Glutamatergic neuron (in vitro differentiated cells): Measurements from ENCODE around the gene KRTAP6-3. TPM values are rescaled to one million over a fixed set of nuclear protein-coding genes. Genes with fewer than 3 reads are reported as not detected.

Source experiments
- DNase-seq: peaks from one replicate; pipeline ENCODE4 v3.0.0; 2022
- H3K27ac Mint-ChIP-seq: one replicate; pipeline ENCODE4 v1.8.0; 2020; ENCODE audit warnings: mild to moderate bottlenecking, mixed read lengths, inconsistent platforms; ENCODE audit not compliant: unreplicated experiment
- H3K27me3 Mint-ChIP-seq: one replicate; pipeline ENCODE4 v1.8.0; 2020; ENCODE audit warnings: mild to moderate bottlenecking, moderate library complexity, mixed read lengths, inconsistent platforms; ENCODE audit not compliant: unreplicated experiment
- H3K36me3 Mint-ChIP-seq: one replicate; pipeline ENCODE4 v1.8.0; 2020; ENCODE audit warnings: mild to moderate bottlenecking, mixed read lengths, inconsistent platforms; ENCODE audit not compliant: unreplicated experiment
- H3K4me1 Mint-ChIP-seq: one replicate; pipeline ENCODE4 v1.8.0; 2020; ENCODE audit warnings: mild to moderate bottlenecking, low read depth, mixed read lengths, inconsistent platforms; ENCODE audit not compliant: unreplicated experiment
- H3K4me3 Mint-ChIP-seq: one replicate; pipeline ENCODE4 v1.8.0; 2020; ENCODE audit warnings: mild to moderate bottlenecking, mixed read lengths, inconsistent platforms; ENCODE audit not compliant: unreplicated experiment
- H3K9me3 Mint-ChIP-seq: one replicate; pipeline ENCODE4 v1.8.0; 2020; ENCODE audit warnings: mild to moderate bottlenecking, moderate library complexity, mixed read lengths, inconsistent platforms; ENCODE audit not compliant: unreplicated experiment
- CTCF ChIP-seq: fragments of 200-600 bp; sonication (generic); IDR thresholded peaks from one replicate; pipeline ENCODE4 v1.5.0; 2021; ENCODE audit not compliant: partially characterized antibody, unreplicated experiment
- total RNA-seq: library from RNA; stranded (reverse); fragmentation: NEBNext Ultra II Directional; extraction: Animal tissue kit (Norgen Biotek cat#: 25700); gene quantifications from one replicate; pipeline ENCODE4 v1.2.1, GENCODE V29; 2021; ENCODE audit not compliant: unreplicated experiment

KRTAP6-3 gene
- total RNA-seq, 1 donor from 2014 or later: not detected

- H3K27me3 Mint-ChIP-seq: peaks cover 2% of the 10 kb centered on the region
- no peak overlapping the region for H3K4me3 Mint-ChIP-seq
- H3K36me3 Mint-ChIP-seq: peaks cover 14% of the 10 kb centered on the region
- no peak overlapping the region for H3K27ac Mint-ChIP-seq
- no peak for DNase-seq
- no peak for TF ChIP-seq CTCF
- peaks cover 2% of the 10 kb centered on the region for H3K9me3 Mint-ChIP-seq
- H3K4me1 Mint-ChIP-seq: no peaks in the 10 kb centered on the region
Measured at GRCh38 chr21:30629200-30629599, 37.0 kb downstream of the KRTAP6-3 start.

GRCh38 chr21:30634906-30635305, 42.7 kb downstream of the KRTAP6-3 start, which contains the start of gene KRTAP20-2:
TSS of gene KRTAP20-2 (plus strand) at chr21:30635206. CDS start at chr21:30635264, 58 bp downstream.
- no peak for TF ChIP-seq CTCF
- Mint-ChIP-seq H3K27me3 (no peaks in the 10 kb centered on the region), H3K36me3 (no peaks in the 10 kb centered on the region), H3K27ac (no peak within 1 kb of the TSS), H3K4me3 (no peak within 1 kb of the TSS), H3K9me3 (no peaks in the 10 kb centered on the region), H3K4me1 (no peaks in the 10 kb centered on the region)
- no peak for DNase-seq

GRCh38 chr21:30638686-30639085, 46.4 kb downstream of the KRTAP6-3 start:
- Mint-ChIP-seq H3K27ac (no peak overlapping the region), H3K4me1 (no peaks in the 10 kb centered on the region), H3K9me3 (no peaks in the 10 kb centered on the region), H3K36me3 (no peaks in the 10 kb centered on the region), H3K27me3 (no peaks in the 10 kb centered on the region), H3K4me3 (no peak overlapping the region)
- no peak for DNase-seq
- no peak for TF ChIP-seq CTCF

GRCh38 chr21:30642564-30642963, 50.3 kb downstream of the KRTAP6-3 start, which contains the start of gene KRTAP20-3:
TSS of gene KRTAP20-3 (plus strand) at chr21:30642864.
- DNase-seq: no peak
- Mint-ChIP-seq H3K9me3 (no peaks in the 10 kb centered on the region), H3K4me1 (no peaks in the 10 kb centered on the region), H3K27ac (no peak within 1 kb of the TSS), H3K4me3 (no peak within 1 kb of the TSS), H3K36me3 (no peaks in the 10 kb centered on the region), H3K27me3 (no peaks in the 10 kb centered on the region)
- TF ChIP-seq CTCF: no peak

Other genes starting within 250 kb of the KRTAP6-3 start
- gene KRTAP23-1, start 243.8 kb upstream of the KRTAP6-3 start, total RNA-seq: not detected
- not detected for gene KRTAP13-2, start 220.2 kb upstream of the KRTAP6-3 start, total RNA-seq
- gene KRTAP13-1, start 196.4 kb upstream of the KRTAP6-3 start, total RNA-seq: not detected
- not detected for gene KRTAP13-3, start 166.5 kb upstream of the KRTAP6-3 start, total RNA-seq
- gene KRTAP13-4, start 162.2 kb upstream of the KRTAP6-3 start, total RNA-seq: not detected
- gene KRTAP15-1, start 152.2 kb upstream of the KRTAP6-3 start, total RNA-seq: not detected
- gene KRTAP19-1, start 112.1 kb upstream of the KRTAP6-3 start, total RNA-seq: not detected
- not detected for gene KRTAP19-2, start 105.0 kb upstream of the KRTAP6-3 start, total RNA-seq
- not detected for gene KRTAP19-3, start 100.4 kb upstream of the KRTAP6-3 start, total RNA-seq
- gene KRTAP19-4, start 95.3 kb upstream of the KRTAP6-3 start, total RNA-seq: not detected
- not detected for gene KRTAP19-5, start 90.3 kb upstream of the KRTAP6-3 start, total RNA-seq
- not detected for gene KRTAP19-6, start 50.6 kb upstream of the KRTAP6-3 start, total RNA-seq
- not detected for gene KRTAP19-7, start 31.1 kb upstream of the KRTAP6-3 start, total RNA-seq
- not detected for gene KRTAP22-2, start 2.0 kb upstream of the KRTAP6-3 start, total RNA-seq
- gene KRTAP6-2, start 6.5 kb downstream of the KRTAP6-3 start, total RNA-seq: not detected
- gene KRTAP22-1, start 8.6 kb downstream of the KRTAP6-3 start, total RNA-seq: not detected
- gene KRTAP6-1, start 21.5 kb downstream of the KRTAP6-3 start, total RNA-seq: not detected
- not detected for gene KRTAP20-1, start 24.0 kb downstream of the KRTAP6-3 start, total RNA-seq
- not detected for gene KRTAP20-4, start 28.2 kb downstream of the KRTAP6-3 start, total RNA-seq
- gene KRTAP20-2, start 42.8 kb downstream of the KRTAP6-3 start, total RNA-seq: not detected
- not detected for gene KRTAP20-3, start 50.4 kb downstream of the KRTAP6-3 start, total RNA-seq
- gene KRTAP21-3, start 126.3 kb downstream of the KRTAP6-3 start, total RNA-seq: not detected
- gene KRTAP21-2, start 154.8 kb downstream of the KRTAP6-3 start, total RNA-seq: not detected
- not detected for gene KRTAP21-1, start 163.0 kb downstream of the KRTAP6-3 start, total RNA-seq
- not detected for gene KRTAP8-1, start 220.8 kb downstream of the KRTAP6-3 start, total RNA-seq
- gene KRTAP7-1, start 237.3 kb downstream of the KRTAP6-3 start, total RNA-seq: not detected